Skeletal muscle tissue (tissue), 4 donors: ENCODE results near the gene FADS2. TPM values are rescaled to one million over a fixed set of nuclear protein-coding genes. Genes with fewer than 3 reads are reported as not detected.
A peak's percentile ranks its signal among the peaks of the same experiment; 100 is the strongest.

Source experiments
- H3K27ac ChIP-seq: one replicate; pipeline ENCODE4 v1.7.0; 2013; ENCODE audit warnings: mild to moderate bottlenecking, low read depth, low read length, inconsistent platforms
- H3K27me3 ChIP-seq, 3 donors: one replicate each; pipeline ENCODE4 v1.7.0; 2013; ENCODE audit warnings: low read length in 3 of 3; ENCODE audit not compliant: control insufficient read depth in 3 of 3, insufficient read depth in 3 of 3
- H3K36me3 ChIP-seq, 3 donors: one replicate each; pipeline ENCODE4 v1.7.0; 2013; ENCODE audit warnings: low read length in 3 of 3; ENCODE audit not compliant: control insufficient read depth in 3 of 3, insufficient read depth in 3 of 3
- H3K4me1 ChIP-seq, 3 donors: one replicate each; pipeline ENCODE4 v1.7.0; 2013; ENCODE audit warnings: low read length in 3 of 3, mild to moderate bottlenecking in 3 of 3; ENCODE audit not compliant: control insufficient read depth in 3 of 3, insufficient read depth in 3 of 3
- H3K4me3 ChIP-seq, 3 donors: one replicate each; pipeline ENCODE4 v1.7.0; 2013; ENCODE audit warnings: low read length in 3 of 3
- H3K9ac ChIP-seq, 3 donors: one replicate each; pipeline ENCODE4 v1.7.0; 2013; ENCODE audit warnings: low read length in 3 of 3, mild to moderate bottlenecking in 3 of 3, moderate library complexity in 2 of 3, low read depth in 1 of 3
- H3K9me3 ChIP-seq, 3 donors: one replicate each; pipeline ENCODE4 v1.7.0; 2013; ENCODE audit warnings: low read length in 3 of 3; ENCODE audit not compliant: control insufficient read depth in 3 of 3
- total RNA-seq: library from RNA; depleted of rRNA; stranded (reverse); fragments of >200 nt; gene quantifications from one replicate; pipeline ENCODE4 v1.2.3, GENCODE V29; 2014
- donor health status: Osteomylitis.

The FADS2 gene
- total RNA-seq, 1 donor from 2014 or later, result 41.2 TPM

GRCh38 chr11:61883327-61883726 is 55.2 kb downstream of the FADS2 start:
- Histone ChIP-seq H3K4me3 (no peak overlapping the region), H3K27me3 (no peaks in the 10 kb centered on the region), H3K4me1 (peaks cover 14 to 35% (median 21%) of the 10 kb centered on the region in 3 donors), H3K27ac (no peak overlapping the region), H3K36me3 (peaks cover 0 to 10% (median 3%) of the 10 kb centered on the region in 3 donors), H3K9ac (no peak overlapping the region), H3K9me3 (no peaks in the 10 kb centered on the region)

GRCh38 chr11:61883947-61884346 is 55.8 kb downstream of the FADS2 start:
- H3K27ac ChIP-seq, result no peak overlapping the region
- H3K9ac ChIP-seq, result no peak overlapping the region
- no peaks in the 10 kb centered on the region for H3K27me3 ChIP-seq
- peaks cover 17 to 39% (median 25%) of the 10 kb centered on the region in 3 donors for H3K4me1 ChIP-seq
- peaks cover 0 to 4% (median 0%) of the 10 kb centered on the region in 3 donors for H3K36me3 ChIP-seq
- no peak overlapping the region for H3K4me3 ChIP-seq
- no peaks in the 10 kb centered on the region for H3K9me3 ChIP-seq

DNA sequence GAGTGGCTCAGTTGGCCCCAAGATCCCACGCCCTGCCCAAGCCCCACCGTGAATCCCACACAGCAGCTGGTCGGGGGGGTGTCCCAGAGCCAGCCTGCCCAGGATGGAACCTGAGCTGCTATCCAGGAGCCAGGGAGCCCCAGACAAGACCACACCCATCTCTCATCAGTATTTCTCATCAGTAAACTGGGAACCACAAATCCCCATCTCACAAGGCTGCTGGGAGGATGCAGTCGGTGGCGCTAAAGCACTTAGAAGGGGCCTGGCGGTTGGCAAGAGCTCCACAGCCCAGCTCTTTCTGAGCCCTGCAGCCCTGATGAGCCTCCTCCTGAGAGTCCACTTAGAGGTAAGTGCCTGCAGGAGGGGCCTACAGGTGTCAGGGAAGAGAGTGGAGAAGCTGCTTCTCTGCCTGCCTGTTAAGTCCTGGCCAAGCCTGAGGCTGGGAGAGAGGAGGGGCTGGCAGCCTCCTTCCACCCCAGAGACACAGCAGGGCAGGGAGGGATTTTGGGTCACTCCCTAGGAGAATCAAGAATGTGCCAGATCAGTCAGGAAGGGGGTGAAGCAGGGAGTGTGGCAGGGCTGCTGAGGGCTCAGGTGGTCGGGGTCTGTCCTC is 57.2 kb downstream of the FADS2 start:
- H3K27ac ChIP-seq, result no peak overlapping the region
- H3K4me3 ChIP-seq, result no peak overlapping the region
- H3K4me1 ChIP-seq, result peaks cover 20 to 41% (median 31%) of the 10 kb centered on the region in 3 donors
- H3K27me3 ChIP-seq, result no peaks in the 10 kb centered on the region
- H3K36me3 ChIP-seq, result no peaks in the 10 kb centered on the region
- no peaks in the 10 kb centered on the region for H3K9me3 ChIP-seq
- peak overlapping the region in 1 of 3 donors; percentile 40 for H3K9ac ChIP-seq

DNA sequence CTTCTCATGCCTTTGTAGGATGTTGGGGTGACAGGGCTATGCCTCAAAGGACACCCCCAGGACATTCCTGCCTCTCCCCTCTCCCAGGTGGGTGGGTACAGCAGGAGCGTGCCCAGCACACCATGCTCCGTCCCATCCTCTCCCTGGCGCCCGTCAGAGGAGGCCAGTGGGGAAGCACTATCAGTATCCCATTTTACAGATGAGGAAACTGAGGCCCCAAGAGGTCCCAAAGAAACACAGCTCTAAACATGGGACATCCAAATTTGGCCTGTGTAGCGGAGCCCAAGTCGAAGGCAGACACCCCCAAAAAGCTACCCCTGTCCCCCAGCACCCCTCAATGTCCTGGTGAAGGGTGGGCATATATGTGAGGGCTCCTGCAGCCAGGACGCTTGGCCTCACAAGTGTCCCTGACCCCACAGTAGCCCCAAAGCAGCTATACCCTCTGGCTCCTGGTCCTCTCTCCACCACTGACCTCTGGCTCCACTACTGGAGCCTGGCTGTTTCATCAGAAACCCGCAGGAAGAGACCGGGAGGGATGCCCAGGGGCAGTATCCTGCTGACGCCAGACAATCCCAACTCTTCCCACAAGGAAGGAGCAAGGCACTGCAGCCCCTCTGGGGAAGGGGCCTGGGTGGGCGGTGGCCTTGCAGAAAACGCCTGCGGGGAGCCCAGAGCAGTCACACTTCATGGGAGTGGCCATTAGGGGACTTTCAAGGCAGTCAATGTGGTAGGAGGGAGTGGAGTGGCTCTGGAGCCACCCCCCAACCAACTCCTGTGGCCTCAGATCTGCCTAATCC is 57.9 kb downstream of the FADS2 start:
- Histone ChIP-seq H3K27ac (no peak overlapping the region), H3K9ac (peak overlapping the region in 1 of 3 donors; percentile 40), H3K36me3 (no peaks in the 10 kb centered on the region), H3K4me1 (peaks cover 27 to 48% (median 38%) of the 10 kb centered on the region in 3 donors), H3K27me3 (no peaks in the 10 kb centered on the region), H3K4me3 (no peak overlapping the region), H3K9me3 (no peaks in the 10 kb centered on the region)

DNA sequence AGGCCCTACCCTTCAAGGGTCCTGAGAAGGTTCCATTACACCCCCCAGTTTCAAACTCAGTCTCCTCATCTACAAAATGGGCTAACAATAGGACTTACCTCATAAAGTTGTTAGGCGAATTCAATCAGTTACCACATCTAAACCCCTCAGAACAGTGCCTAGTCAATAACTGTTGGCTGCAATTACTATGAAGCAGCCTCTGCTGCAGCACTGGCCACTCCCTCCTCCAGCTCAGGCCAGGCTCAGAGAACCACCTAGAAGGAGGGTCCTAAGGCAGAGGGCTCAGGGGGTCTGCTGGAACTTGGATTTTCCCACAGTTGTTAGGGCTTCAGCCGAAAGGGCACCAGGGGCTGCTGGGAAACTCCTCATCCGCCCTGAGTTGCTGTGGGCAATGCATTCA is 58.5 kb downstream of the FADS2 start:
- Histone ChIP-seq H3K36me3 (no peaks in the 10 kb centered on the region), H3K4me3 (no peak overlapping the region), H3K27ac (no peak overlapping the region), H3K27me3 (no peaks in the 10 kb centered on the region), H3K4me1 (peaks cover 29 to 48% (median 40%) of the 10 kb centered on the region in 3 donors), H3K9ac (no peak overlapping the region), H3K9me3 (no peaks in the 10 kb centered on the region)

GRCh38 chr11:61887839-61888494 is 59.9 kb downstream of the FADS2 start:
- no peaks in the 10 kb centered on the region for H3K9me3 ChIP-seq
- peaks cover 32 to 50% (median 40%) of the 10 kb centered on the region in 3 donors for H3K4me1 ChIP-seq
- no peaks in the 10 kb centered on the region for H3K27me3 ChIP-seq
- H3K36me3 ChIP-seq, result no peaks in the 10 kb centered on the region
- H3K4me3 ChIP-seq, result no peak overlapping the region
- H3K27ac ChIP-seq, result peak overlapping the region; percentile 72
- H3K9ac ChIP-seq, result peak overlapping the region in 1 of 3 donors; percentile 12

- peak overlapping the region; percentile 72 for H3K27ac ChIP-seq
- H3K9me3 ChIP-seq, result no peaks in the 10 kb centered on the region
- no peaks in the 10 kb centered on the region for H3K27me3 ChIP-seq
- H3K36me3 ChIP-seq, result no peaks in the 10 kb centered on the region
- H3K4me3 ChIP-seq, result no peak overlapping the region
- peak overlapping the region in 1 of 3 donors; percentile 12 for H3K9ac ChIP-seq
- H3K4me1 ChIP-seq, result peaks cover 32 to 49% (median 40%) of the 10 kb centered on the region in 3 donors
These were observed 60.5 kb downstream of the FADS2 start for GRCh38 chr11:61888590-61888989.

DNA sequence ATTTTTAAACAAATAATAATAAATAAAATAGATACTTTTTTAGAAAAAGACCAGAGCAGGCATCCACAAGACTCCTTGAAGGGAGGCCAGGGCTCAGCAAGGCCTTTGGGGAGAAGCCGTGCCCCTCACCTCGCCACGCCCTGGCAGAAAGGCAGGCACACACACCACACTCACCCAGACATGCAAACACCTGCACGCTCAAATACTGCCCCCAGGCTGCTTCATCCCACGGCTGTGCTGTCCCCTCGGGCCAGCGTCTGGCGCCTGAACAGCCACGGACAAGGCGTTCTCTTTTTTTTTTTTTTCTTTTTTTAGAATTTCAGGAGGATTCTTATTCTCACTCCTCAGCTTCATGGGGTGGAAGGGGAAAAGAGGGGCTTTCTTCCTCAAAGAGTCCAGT is 61.7 kb downstream of the FADS2 start:
- Histone ChIP-seq H3K27me3 (no peaks in the 10 kb centered on the region), H3K4me3 (peak overlapping the region; percentile 27 to 91 (median 86)), H3K9ac (peak overlapping the region in 1 of 3 donors; percentile 91), H3K4me1 (peaks cover 32 to 46% (median 40%) of the 10 kb centered on the region in 3 donors), H3K36me3 (no peaks in the 10 kb centered on the region), H3K9me3 (no peaks in the 10 kb centered on the region), H3K27ac (peak overlapping the region; percentile 77)

- peak overlapping the region; percentile 72 to 91 (median 86) for H3K9ac ChIP-seq
- H3K27ac ChIP-seq, result peak overlapping the region; percentile 77
- no peaks in the 10 kb centered on the region for H3K27me3 ChIP-seq
- peaks cover 0 to 2% (median 0%) of the 10 kb centered on the region in 3 donors for H3K36me3 ChIP-seq
- H3K9me3 ChIP-seq, result no peaks in the 10 kb centered on the region
- H3K4me3 ChIP-seq, result peak overlapping the region; percentile 27 to 91 (median 86)
- H3K4me1 ChIP-seq, result peaks cover 28 to 38% (median 36%) of the 10 kb centered on the region in 3 donors
These were observed 62.6 kb downstream of the FADS2 start for GRCh38 chr11:61890529-61891330.
